Hepatocyte (in vitro differentiated cells): ENCODE results near the gene CTLA4.

Experiments used
- EZH2 ChIP-seq: fragments of 200-600 bp; sonication (generic); IDR thresholded peaks from 2 replicates; pipeline ENCODE4 v1.6.1; 2016; ENCODE audit warnings: antibody characterized with exemption, mild to moderate bottlenecking, borderline replicate concordance
- TF ChIP-seq, protein P1 (sequence below): fragments of 200-600 bp; sonication (generic); IDR thresholded peaks from 2 replicates; pipeline ENCODE4 v1.5.1; 2016; ENCODE audit warnings: antibody characterized with exemption, mild to moderate bottlenecking; ENCODE audit not compliant: poor library complexity

DNA sequence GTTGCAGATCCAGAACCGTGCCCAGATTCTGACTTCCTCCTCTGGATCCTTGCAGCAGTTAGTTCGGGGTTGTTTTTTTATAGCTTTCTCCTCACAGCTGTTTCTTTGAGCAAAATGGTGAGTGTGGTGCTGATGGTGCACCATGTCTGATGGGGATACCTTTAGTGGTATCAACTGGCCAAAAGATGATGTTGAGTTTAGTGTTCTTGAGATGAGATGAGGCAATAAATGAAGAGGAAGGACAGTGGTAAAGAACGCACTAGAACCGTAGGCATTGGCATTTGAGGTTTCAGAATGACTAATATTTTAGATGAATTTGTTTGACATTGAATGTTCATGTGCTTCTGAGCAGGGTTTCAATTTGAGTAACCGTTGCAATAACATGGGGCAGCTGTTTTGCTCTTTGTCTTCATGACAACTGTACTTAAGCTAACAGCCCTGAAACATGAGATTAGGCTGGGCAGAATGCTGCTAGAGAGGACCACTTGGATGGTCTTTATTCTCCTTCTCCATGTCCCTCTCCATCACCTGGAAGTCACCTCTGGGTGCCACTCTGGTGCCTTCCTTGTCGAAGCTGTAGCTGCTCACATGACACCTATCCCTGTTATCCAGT lies 3.9 kb downstream of the CTLA4 start:
- TF ChIP-seq, protein P1, sequence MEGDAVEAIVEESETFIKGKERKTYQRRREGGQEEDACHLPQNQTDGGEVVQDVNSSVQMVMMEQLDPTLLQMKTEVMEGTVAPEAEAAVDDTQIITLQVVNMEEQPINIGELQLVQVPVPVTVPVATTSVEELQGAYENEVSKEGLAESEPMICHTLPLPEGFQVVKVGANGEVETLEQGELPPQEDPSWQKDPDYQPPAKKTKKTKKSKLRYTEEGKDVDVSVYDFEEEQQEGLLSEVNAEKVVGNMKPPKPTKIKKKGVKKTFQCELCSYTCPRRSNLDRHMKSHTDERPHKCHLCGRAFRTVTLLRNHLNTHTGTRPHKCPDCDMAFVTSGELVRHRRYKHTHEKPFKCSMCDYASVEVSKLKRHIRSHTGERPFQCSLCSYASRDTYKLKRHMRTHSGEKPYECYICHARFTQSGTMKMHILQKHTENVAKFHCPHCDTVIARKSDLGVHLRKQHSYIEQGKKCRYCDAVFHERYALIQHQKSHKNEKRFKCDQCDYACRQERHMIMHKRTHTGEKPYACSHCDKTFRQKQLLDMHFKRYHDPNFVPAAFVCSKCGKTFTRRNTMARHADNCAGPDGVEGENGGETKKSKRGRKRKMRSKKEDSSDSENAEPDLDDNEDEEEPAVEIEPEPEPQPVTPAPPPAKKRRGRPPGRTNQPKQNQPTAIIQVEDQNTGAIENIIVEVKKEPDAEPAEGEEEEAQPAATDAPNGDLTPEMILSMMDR = no peak
- TF ChIP-seq EZH2 = no peak
